Progenitor cell of endocrine pancreas (in vitro differentiated cells): Measurements from ENCODE around the gene IPPK. TPM values are rescaled to one million over a fixed set of nuclear protein-coding genes. Genes with fewer than 3 reads are reported as not detected.

Experiments
- DNase-seq: peaks from one replicate; pipeline ENCODE4 v3.0.0; 2021; ENCODE audit warnings: low spot score; ENCODE audit not compliant: unreplicated experiment
- H3K27ac Mint-ChIP-seq: 2 replicates; pipeline ENCODE4 v1.8.0; 2021; ENCODE audit warnings: mild to moderate bottlenecking, moderate library complexity, mixed read lengths
- H3K27me3 Mint-ChIP-seq: 2 replicates; pipeline ENCODE4 v1.8.0; 2021; ENCODE audit warnings: mixed read lengths
- H3K36me3 Mint-ChIP-seq: 2 replicates; pipeline ENCODE4 v1.8.0; 2022; ENCODE audit warnings: mixed read lengths; ENCODE audit not compliant: insufficient read depth
- H3K4me1 Mint-ChIP-seq: 2 replicates; pipeline ENCODE4 v1.8.0; 2021; ENCODE audit warnings: low read depth, mixed read lengths
- H3K4me3 Mint-ChIP-seq: 2 replicates; pipeline ENCODE4 v1.8.0; 2021; ENCODE audit warnings: low read depth, mild to moderate bottlenecking, moderate library complexity, mixed read lengths
- H3K9me3 Mint-ChIP-seq: 2 replicates; pipeline ENCODE4 v1.8.0; 2021; ENCODE audit warnings: low read depth, mixed read lengths
- total RNA-seq: library from RNA; stranded (reverse); gene quantifications from 2 replicates; pipeline ENCODE4 v1.2.1, GENCODE V29; 2021
- TF ChIP-seq, protein P1 (sequence below): fragments of 200-600 bp; sonication (generic); IDR thresholded peaks from one replicate; pipeline ENCODE4 v1.5.0; 2021; ENCODE audit warnings: antibody characterized with exemption, mild to moderate bottlenecking; ENCODE audit not compliant: unreplicated experiment

The IPPK gene
- total RNA-seq, 1 donor from 2014 or later: 10.2 TPM

DNA sequence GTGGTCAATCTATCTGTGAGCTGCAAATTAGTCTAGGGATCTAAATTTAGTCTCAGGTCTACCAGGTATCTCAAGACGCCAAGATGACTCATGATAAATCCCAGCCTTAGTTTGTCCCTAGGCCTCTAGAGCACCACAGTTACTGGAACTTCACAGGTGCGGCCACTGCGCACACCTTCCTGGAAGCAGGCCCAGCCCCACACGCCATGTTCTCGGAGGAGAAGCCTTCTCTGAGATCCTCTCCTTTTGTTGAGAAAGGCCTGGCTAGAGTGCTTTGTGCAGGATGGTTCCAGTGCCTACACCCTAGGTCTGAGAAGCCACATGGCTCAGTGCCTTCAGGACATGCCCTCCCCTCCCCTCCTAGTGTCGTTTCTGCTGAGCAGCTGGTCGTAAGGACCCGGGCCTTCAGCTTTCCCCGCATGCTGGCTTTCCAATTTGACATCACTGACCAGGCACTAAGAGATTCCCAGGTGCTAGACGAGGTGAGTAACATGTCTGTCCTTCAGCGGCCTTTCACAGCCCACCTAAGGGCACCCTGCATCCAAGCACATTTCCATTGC, 51.9 kb downstream of the IPPK start:
- Mint-ChIP-seq H3K9me3 (no peaks in the 10 kb centered on the region), H3K27me3 (no peaks in the 10 kb centered on the region), H3K4me1 (no peaks in the 10 kb centered on the region), H3K27ac (no peak overlapping the region), H3K36me3 (peaks cover 14% of the 10 kb centered on the region), H3K4me3 (no peak overlapping the region)
- DNase-seq: no peak
- TF ChIP-seq, protein P1, sequence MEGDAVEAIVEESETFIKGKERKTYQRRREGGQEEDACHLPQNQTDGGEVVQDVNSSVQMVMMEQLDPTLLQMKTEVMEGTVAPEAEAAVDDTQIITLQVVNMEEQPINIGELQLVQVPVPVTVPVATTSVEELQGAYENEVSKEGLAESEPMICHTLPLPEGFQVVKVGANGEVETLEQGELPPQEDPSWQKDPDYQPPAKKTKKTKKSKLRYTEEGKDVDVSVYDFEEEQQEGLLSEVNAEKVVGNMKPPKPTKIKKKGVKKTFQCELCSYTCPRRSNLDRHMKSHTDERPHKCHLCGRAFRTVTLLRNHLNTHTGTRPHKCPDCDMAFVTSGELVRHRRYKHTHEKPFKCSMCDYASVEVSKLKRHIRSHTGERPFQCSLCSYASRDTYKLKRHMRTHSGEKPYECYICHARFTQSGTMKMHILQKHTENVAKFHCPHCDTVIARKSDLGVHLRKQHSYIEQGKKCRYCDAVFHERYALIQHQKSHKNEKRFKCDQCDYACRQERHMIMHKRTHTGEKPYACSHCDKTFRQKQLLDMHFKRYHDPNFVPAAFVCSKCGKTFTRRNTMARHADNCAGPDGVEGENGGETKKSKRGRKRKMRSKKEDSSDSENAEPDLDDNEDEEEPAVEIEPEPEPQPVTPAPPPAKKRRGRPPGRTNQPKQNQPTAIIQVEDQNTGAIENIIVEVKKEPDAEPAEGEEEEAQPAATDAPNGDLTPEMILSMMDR: no peak

GRCh38 chr9:92617195-92617813, 52.6 kb downstream of the IPPK start:
- no peak for DNase-seq
- Mint-ChIP-seq H3K27me3 (no peaks in the 10 kb centered on the region), H3K36me3 (peaks cover 14% of the 10 kb centered on the region), H3K4me1 (no peaks in the 10 kb centered on the region), H3K9me3 (no peaks in the 10 kb centered on the region), H3K27ac (no peak overlapping the region), H3K4me3 (no peak overlapping the region)
- TF ChIP-seq, protein P1: no peak

DNA sequence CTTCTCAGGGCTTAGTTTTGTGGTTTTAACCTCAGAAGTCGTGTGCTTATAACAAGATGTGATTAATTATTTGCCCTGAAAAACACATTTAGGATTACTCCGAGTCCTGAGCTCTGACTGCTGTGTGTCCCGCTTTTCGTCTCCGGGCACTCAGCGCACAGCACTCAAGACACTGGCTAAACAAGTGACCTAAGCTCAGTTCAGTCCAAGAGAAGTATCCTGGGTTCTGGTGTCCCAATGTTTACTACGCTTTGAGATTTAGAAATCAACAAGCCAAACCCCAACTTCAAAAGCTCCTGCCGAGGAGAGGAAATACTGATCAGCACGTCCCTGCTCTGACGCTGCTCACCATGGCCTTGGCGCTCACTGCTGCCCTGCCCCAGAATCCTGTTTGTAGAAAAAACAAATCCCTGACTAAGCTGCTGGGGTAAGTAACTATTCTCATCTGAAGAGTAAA, 53.2 kb downstream of the IPPK start:
- no peaks in the 10 kb centered on the region for H3K27me3 Mint-ChIP-seq
- no peak overlapping the region for H3K4me3 Mint-ChIP-seq
- no peaks in the 10 kb centered on the region for H3K9me3 Mint-ChIP-seq
- peaks cover 12% of the 10 kb centered on the region for H3K36me3 Mint-ChIP-seq
- no peak for DNase-seq
- no peaks in the 10 kb centered on the region for H3K4me1 Mint-ChIP-seq
- TF ChIP-seq, protein P1: no peak
- no peak overlapping the region for H3K27ac Mint-ChIP-seq

- no peaks in the 10 kb centered on the region for H3K4me1 Mint-ChIP-seq
- DNase-seq: no peak
- H3K36me3 Mint-ChIP-seq: peaks cover 12% of the 10 kb centered on the region
- no peaks in the 10 kb centered on the region for H3K9me3 Mint-ChIP-seq
- no peak overlapping the region for H3K4me3 Mint-ChIP-seq
- TF ChIP-seq, protein P1: no peak
- no peak overlapping the region for H3K27ac Mint-ChIP-seq
- no peaks in the 10 kb centered on the region for H3K27me3 Mint-ChIP-seq
These were observed 53.7 kb downstream of the IPPK start for GRCh38 chr9:92616199-92616641.

- Mint-ChIP-seq H3K27ac (no peak overlapping the region), H3K36me3 (peaks cover 12% of the 10 kb centered on the region), H3K27me3 (no peaks in the 10 kb centered on the region), H3K9me3 (no peaks in the 10 kb centered on the region), H3K4me3 (no peak overlapping the region), H3K4me1 (no peaks in the 10 kb centered on the region)
- TF ChIP-seq, protein P1: no peak
- DNase-seq: no peak
These were observed 54.1 kb downstream of the IPPK start for GRCh38 chr9:92615790-92616189.
